HG03066 (cell line): ENCODE measurements around the gene SCN5A.
"Not testable (repeated sequence)": the region's sequence is repeated elsewhere in the genome, so short reads cannot be mapped to it uniquely, and the experiment has no call there.

Source experiments
- ATAC-seq: cut with Tn5 transposase; IDR thresholded peaks from one replicate; pipeline ENCODE4 v1.9.1; 2021; ENCODE audit warnings: low read depth; ENCODE audit not compliant: unreplicated experiment

Gene SCN5A

DNA sequence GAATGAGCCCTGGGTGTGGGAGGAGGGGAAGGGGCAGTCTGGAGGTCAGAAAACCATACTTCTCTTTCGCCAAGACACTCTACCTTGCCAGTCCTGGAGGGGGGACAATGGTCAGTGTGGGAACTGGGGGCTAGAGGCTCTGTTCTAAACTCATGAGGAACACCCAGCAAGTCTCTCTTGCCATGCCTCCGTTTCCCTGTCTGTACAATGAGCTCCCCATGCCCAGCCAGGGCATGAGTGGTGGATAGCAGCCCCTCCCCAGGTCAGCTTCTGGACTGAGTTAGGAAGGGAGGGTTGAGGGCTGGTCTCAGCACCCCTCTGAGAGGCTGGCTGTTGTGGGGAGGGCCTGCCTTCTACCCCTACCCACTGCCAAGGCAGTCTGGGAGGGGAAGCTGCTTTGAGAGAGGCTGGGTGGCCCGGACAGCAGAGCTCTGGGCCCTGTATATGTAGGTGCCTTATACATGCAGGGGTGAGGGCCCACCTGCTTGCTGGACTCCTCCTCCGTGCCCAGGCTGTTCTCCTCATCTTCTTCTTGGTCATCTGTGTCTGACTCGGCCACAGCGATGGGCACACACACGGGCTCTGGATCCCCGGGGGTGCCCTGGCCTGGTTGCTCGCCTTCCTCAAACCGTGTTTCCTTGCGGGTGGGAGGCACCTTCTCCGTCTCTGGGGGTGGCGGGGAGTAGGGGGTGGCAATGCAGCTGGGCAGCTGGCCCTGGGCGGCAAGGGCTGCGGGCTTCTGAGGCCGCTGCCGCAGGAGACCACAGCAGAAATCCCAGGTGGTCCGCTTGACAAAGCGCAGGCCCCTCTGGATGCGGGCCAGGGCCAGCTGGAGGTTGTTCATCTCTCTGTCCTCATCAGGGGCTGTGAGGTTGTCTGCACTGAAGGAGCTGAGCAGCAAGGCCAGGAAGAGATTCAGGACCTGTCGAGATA lies 68.8 kb downstream of the SCN5A start:
- no peak for ATAC-seq

DNA sequence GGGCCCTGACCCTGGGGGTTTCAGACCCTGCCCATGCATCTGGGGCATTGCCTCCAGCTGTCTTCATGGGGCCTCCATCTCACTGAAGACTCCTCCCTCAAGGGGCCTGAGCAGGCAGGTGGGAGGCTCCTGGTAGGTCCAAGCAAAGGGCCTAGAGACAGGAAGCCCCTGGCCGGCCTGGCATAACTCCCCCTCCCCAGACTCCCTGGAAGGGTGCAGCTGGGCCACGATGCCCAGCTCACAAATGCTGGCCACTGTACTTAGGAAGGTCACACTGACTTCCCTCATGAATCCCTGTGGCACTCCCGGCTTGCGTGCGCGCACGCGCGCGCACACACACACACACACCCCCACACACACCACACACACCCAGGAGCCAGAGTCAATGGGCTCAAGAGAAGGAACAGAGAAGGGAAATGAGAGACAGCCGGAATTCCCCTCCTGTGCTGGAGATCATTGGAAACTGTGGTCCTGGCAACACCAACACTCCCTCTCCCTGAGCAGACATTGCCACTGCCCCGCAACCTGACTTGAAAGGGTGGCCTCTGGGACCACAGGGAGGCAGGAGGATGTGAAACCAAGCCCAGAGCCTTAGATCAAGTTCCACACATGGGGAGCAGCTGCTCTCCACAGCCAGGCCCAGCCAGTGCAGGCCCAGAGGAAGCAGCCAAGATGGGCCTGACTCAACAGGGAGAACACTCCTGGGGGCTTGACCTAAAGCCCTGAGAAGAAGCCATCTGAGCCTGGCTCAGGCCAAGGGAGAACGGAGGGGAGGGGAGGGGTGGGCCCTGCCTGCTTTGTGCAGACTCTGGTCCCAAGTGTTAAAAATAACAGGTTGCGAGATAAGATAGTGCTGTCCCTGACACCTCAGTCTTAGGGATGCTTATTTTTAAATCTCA lies 69.7 kb downstream of the SCN5A start:
- ATAC-seq: no peak

DNA sequence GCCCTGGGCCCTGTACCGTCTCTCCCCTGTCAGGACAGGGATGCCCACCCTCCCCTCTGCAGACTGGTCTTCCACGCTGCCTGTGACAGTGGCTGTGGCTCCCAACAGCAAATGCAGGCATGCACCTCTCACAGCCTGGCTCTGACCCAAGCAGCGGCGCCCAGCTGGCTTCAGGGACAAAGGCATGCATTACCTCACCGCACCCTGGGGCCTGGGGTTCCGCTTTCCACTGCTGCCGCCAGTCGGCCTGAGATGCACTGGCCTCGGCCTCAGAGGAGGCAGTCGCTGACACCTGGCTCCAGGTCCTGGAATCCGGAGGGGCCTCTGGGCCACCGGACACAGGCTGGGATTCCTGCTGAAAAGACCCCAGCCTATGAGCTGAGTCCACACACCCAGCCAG lies 70.3 kb downstream of the SCN5A start:
- ATAC-seq: no peak

DNA sequence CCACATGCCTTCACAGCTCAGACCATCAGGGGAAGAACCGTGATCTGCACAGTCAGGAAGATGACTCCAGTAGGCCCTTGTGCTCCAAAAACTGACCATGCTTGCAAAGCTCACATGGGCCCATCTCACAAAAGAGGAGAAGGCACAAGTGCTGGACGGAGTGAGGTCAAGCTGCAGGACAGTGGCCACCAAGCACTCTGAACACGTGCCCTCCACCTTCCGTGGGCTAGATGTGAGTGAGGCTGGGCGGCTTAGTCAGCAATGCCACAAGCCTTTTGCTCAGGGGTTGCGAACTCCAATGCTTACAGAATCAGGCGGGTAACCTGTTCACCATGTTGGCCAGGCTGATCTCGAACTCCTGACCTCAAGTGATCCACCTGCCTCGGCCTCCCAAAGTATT lies 70.9 kb downstream of the SCN5A start:
- ATAC-seq: no peak

DNA sequence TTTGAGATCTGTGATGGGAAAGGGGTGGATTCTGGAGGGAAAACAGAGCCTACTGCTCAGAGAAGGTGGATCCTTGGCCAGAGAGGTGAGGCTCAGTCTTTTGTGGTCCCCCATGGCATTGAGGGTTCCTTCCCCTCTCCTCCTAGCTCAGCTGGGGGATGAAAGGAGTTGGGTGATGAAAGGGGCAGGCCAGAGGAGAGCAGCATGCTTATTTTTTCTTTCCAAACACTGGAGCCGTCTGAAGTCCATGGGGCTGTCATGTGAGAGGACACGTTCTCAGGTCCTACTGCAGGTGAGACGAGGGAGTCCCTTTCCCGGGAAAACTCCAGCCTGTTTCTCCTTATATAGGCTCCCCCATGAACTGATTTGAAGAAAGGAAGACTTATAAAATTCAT lies 71.4 kb downstream of the SCN5A start:
- ATAC-seq: no peak

DNA sequence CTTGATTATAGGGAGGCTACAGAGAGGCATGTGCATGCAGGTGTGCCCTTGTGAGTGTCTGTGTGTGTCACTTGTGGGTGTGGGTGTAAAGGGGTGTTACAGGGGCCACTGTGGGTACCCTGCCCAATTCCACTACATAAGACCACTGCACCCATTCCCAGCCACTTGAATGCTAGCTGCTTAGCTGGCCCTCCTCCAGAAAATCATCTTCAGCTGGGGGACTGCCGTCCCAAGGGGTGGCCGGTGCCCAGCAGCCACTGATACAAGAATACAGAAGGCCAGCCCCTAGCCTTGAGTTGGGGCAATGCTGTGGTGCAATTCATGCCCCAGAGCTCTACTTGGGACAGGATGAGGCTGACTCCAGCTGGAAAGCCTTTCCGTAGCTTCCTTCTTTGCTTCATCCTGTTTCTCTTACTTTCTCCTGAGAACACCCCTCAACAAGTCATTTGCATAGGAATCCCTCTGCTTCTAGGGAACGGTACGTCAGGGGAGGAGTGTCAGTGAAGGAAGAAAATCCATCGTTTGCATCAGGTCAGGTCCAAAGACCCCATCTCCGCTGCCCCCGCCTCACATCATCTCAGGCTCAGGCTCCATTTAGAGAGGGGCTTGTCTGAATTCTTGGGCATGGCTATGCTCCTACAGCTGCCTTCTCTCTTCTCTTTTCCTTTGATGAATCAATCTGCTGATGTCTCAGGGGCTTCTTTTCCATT lies 72.0 kb downstream of the SCN5A start:
- no peak for ATAC-seq

DNA sequence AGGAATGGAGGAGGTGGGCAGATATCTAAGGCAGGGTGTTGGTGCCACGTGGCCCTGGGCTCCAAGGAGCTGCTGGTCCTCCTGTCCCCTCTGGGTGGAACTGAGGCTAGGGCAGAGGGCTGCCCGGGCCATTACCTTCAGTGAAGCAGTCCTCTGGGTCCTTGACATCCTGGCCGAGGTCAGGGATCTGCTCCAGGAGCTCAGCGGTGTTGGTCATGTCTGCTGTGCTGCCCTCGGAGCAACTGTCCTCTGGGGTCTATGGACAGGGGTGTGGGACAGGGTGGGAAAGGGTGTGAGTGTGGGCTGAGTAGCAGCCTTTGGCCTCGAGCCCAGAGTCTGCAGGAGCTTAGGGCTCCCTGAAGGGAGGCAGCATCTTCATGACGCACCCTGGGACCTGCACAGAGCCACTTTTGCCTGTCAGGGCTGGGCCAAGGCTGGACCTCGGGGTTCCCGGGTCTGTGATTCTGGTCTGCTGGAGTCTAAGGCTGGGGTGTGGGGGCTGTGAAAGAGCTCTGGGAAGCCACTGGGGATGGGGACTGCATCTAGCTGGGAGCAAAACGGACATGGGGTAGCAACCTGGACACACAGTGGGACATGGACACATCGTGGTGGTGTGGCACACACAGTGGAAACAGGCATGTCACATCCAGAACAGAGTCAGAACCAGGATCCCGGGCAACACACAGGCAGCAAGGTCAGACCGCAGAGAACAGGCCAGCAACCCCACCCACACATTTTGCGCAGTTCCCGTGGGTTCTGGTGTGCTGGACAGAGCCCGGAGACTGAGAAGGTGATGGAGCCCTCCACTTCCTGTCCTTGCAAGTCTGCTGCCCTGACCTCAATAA lies 72.7 kb downstream of the SCN5A start:
- ATAC-seq: no peak

DNA sequence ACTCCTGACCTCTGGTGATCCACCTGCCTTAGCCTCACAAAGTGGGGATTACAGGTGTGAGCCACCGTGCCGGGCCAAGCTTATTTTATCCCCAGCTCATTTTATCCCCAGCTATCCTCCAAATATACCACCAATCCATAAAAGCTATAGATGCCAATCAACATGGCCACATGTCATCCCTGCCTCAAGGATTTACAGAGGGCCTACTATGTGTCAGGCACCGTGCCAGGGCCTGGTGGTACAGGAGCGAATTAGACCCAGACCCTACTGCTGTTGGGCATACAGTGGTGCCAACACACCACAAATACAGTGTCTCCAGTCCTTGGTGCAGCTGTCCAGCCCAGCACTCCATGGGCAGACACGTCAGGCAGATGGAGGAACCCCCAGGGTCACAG lies 73.4 kb downstream of the SCN5A start:
- no peak for ATAC-seq

DNA sequence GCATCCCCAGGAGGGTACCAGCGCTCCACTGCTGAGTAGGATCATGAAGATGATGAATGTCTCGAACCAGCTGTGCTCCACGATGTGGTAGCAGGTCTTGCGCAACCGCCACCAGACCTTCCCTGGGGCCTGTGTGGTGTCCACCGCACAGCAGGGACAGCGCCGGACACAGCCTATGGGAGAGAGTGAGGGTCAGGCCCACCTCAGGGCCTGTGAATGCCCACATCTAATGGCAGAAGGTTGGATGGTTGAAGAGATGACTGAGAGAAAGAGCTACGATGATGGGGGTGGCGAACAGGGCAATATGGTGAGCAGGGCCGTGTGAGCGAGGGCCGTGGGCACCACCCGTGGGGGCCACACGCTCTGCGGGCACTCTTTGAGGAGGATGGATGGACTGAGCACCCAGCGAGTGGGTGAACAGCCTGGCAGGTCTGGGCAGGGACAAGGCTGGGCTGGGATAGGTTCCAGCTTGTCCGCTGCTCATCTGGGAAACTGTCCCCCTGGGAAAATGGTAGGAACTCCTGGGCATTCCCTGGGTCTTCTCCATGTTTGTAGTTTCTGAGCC lies 74.1 kb downstream of the SCN5A start:
- no peak for ATAC-seq

DNA sequence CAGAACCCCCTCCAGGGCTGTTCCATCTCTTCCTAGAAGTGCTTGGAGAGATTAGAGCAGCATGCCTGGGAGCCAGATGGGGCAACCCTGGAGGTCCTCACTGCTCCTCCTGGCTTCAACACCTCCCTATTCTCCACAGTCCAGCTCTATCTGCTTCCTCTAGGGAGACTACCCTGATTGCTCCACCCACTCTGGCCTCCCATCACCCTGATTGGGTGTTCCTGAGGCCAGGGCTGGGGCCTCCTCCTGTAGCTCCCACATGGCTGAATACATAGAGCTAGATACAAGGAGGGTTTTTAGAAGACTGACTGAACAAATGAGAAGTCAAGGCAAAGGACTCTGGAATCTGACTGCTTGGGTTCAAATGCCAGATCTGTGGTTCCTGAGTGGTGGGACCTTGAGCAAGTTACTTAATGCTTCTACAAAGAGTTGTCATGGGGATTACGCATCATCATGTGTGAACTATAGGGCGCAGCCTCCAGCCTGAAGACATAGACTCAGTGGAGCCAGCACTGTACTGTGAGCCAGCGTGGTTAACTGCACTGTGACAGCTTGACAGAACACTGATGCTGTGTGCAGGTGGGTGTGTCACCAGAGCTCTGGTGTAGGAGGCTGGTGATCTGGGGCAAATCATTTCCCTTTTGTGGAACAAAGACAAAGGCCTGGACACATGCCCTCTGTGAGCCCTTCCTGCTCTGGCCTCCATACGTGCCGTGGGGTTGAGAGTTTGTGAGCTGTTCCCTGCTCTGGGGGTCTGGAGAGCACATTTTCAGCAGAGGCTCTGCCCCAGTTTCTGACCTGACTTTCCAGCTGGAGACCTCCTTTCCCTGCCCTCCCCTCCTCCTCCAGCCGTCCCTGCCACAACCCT lies 74.8 kb downstream of the SCN5A start:
- no peak for ATAC-seq

DNA sequence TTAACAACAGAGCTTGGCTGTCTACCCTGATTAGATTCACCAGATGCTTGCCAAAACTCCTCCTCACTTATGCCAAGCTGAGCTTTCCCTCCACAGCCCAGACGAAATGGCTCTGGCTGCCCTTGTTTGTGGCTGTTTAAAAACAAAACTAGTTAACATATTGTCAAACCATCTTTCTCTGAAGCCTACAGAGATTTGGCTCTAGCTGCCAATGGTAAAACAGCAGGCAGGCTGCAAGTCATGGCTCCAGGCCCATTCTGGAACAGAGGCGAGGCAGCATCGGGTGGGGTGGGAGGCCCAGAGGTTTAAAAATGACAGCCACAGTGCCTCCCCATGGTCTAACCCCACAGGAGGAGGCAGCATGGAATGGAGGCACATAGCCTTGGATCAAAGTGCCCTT lies 75.9 kb downstream of the SCN5A start:
- ATAC-seq: no peak

DNA sequence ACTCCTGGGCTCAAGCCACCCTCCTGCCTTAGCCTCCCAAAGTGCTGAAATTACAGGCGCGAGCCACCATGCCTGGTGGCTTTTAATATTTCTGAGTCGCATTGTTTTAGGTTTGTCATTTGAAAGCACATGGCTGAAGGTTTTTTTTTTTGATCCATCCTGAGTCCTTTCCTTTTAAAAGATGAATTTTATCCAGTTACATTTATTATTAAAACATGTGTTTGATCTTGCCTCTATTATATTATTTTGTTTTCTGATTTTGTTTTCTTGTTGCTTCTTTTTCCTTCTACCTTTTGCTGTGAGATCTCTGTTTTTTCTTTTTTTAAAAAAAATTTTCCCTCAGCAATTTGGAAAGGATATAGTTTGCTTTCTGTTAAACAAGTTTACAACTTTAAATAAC lies 76.4 kb downstream of the SCN5A start:
- ATAC-seq: no peak

DNA sequence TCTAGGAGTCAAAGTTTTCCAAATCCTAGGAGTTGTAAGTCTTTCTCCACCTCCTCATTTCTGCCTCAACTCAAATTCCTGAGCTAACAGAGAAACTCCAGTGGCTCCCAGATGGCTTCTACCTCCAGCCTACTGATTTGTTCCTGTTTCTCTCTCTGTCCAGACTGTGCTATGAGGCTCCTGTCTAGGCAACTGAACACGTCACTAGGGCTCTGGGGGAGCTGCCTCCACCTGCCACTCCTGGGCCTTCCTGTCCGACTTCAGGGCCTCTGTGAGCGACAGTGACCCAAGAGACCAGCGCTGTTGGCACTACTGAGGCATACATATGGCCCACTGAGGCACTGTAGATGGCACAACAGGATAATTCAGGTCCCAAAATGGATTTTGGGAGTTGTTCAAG lies 82.0 kb downstream of the SCN5A start:
- no peak for ATAC-seq

DNA sequence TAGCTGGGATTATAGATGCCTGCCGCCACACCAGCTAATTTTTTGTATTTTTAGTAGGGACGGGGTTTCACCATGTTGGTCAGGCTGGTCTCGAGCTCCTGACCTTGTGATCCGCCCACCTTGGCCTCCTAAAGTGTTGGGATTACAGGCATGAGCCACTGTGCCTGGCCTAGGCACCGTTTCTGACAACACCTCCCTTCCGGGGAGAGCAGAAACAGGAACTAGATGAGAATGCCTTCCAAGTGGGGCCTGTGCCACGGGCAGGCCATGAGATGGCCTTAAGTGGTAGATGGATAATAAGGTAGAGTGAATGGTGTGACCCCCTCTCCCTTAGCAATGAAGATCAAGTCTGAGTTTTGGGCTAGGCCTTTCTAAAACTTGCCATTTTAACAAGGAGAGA lies 82.7 kb downstream of the SCN5A start:
- ATAC-seq: not testable (repeated sequence)

DNA sequence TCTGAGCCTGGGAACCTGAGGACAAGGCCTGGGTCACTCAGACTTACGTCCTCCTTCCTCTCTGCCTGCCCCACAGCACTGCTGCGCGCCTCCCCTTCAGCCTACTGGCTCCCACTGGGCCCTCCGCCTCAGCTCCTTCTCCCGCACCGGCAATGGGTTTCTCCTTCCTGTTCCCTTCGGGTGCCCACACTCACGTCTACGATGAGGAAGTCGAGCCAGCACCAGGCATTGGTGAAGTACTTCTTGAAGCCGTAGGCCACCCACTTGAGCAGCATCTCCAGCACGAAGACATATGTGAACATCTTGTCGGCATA lies 83.3 kb downstream of the SCN5A start:
- ATAC-seq: no peak

DNA sequence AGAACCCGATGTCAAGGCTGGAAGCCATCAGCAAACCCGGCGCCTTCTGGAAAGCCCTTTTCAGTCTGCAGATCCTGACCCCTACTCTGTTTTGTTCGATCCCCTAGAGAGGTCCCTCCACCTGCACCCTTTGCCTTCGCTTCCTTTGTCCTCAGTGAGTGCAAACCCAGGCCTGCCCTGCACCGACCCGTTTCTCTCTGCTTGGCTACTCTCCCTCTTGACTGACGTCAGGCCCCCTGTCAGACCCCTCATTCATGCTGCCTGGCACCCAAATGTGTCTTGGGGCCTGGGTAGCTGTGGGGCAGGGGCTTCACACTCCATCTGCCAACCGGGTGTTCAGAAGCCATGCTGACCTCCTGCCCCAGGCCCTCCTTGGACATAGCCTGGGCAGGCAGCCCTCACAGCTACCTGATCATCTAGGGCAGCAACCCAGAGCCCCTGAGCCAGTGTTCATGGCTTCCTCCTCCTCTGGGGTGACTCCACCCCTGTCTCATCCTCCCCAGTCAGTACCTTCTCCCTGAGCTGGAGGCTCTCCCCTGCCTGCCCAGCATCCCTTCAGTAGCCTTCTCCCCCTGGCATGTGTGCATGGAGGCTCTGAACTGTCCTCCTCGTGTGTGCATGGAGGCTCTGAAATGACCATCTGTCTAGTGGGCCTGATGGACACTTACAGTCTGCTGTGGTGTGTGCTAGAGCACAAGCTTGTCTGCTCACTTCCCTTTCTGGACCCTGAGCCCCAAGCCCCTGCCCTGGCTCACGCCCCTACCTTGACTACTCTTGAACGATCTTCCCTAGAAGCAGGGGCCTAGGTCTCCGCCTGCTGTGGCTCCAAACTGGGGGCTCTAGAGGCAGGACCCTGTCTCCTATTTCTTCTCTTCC lies 83.9 kb downstream of the SCN5A start:
- no peak for ATAC-seq

DNA sequence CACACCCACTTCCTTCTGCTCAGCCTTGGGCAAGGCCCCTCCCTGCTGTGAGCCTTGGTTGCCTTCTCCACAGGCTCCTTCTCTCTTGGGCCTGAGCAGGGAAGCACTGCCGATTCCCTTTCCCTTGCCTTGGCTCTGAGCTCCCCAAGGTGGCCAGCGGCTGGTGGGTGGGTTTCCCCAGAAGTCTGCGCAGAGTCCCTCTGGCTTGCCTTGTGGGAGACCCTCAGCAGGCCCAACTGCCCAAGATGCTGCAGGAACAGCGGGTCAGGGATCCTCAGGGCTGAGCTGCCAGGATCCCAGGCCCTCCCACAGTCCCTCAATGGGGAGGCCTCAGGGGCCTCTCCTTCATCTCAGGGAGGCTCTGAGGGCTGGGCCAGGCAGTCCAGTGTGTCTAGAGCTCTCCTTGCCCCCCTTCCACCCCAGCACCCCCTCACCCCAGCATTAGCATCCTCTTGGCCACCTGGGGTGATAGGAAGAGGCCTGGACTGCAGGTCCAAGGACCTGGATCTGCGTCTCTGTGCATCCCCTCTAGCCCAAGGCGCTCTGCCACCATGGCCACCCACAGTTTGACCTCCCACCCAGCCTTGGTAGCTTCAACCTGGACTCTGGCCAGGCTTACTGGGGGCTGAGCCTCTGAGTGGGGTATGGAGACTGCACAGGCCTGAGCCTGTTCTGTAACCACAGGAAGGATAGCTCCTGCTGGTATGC lies 84.7 kb downstream of the SCN5A start:
- no peak for ATAC-seq
